HEK293 (cell line): ENCODE data around the gene TMEM187.

Experiments used
- CTCF ChIA-PET: fragments of 350-600 bp; formaldehyde crosslinking; extraction: SDS; loops from one replicate; lab custom pipeline; 2021; ENCODE audit warnings: antibody characterized with exemption; lab: Yijun Ruan, JAX
- POLR2A ChIA-PET: fragments of 300-600 bp; formaldehyde crosslinking; extraction: SDS; loops from one replicate; lab custom pipeline; 2020; ENCODE audit warnings: antibody characterized with exemption, inconsistent platforms; lab: Yijun Ruan, JAX
- H3K27ac ChIP-seq: fragments of 200-500 bp; sonication (Bioruptor generic); 2 replicates; pipeline ENCODE4 v1.5.1; 2014; ENCODE audit warnings: low read depth, low read length, control low read depth, inconsistent platforms; ENCODE audit errors: extremely low read depth
- H3K36me3 ChIP-seq, 2 experiments: fragments of 200-500 bp in 1 of 2; sonication (Bioruptor generic) in 1 of 2; 1 replicate in 1 of 2; 2 replicates in 1 of 2; pipeline ENCODE4 v1.5.1; 2014 to 2017; ENCODE audit warnings: inconsistent platforms in 2 of 2, low read length in 2 of 2; ENCODE audit not compliant: control insufficient read depth in 2 of 2, insufficient read depth in 1 of 2
- H3K4me1 ChIP-seq: fragments of 200-500 bp; sonication (Bioruptor generic); 2 replicates; pipeline ENCODE4 v1.5.1; 2014; ENCODE audit warnings: mild to moderate bottlenecking, low read length, inconsistent platforms; ENCODE audit not compliant: control insufficient read depth, insufficient read depth
- H3K4me3 ChIP-seq: 2 replicates; pipeline ENCODE4 v1.5.1; 2011; ENCODE audit warnings: low read depth, mild to moderate bottlenecking, control low read depth, low read length, moderate library complexity
- H3K9me3 ChIP-seq: fragments of 200-500 bp; sonication (Bioruptor generic); 2 replicates; pipeline ENCODE4 v1.5.1; 2014; ENCODE audit warnings: low read depth, low read length, inconsistent platforms; ENCODE audit not compliant: control insufficient read depth, insufficient read depth
- BCL6B ChIP-seq: fragments of 450-650 bp; formaldehyde crosslinking; IDR thresholded peaks from 2 replicates; pipeline ENCODE4 v1.5.1; 2017; ENCODE audit warnings: missing biosample characterization, missing genetic modification characterization
- CTCF ChIP-seq: fragments of 450-650 bp; formaldehyde crosslinking; IDR thresholded peaks from 2 replicates; pipeline ENCODE4 v1.5.1; 2016; ENCODE audit warnings: missing biosample characterization, missing genetic modification characterization
- GFI1B ChIP-seq: fragments of 450-650 bp; formaldehyde crosslinking; IDR thresholded peaks from 2 replicates; pipeline ENCODE4 v1.5.1; 2016; ENCODE audit warnings: missing biosample characterization, missing genetic modification characterization
- KLF1 ChIP-seq: fragments of 450-650 bp; formaldehyde crosslinking; IDR thresholded peaks from 2 replicates; pipeline ENCODE4 v1.5.1; 2016; ENCODE audit warnings: missing biosample characterization, missing genetic modification characterization
- KLF8 ChIP-seq: fragments of 450-650 bp; formaldehyde crosslinking; IDR thresholded peaks from 2 replicates; pipeline ENCODE4 v1.5.1; 2016; ENCODE audit warnings: missing biosample characterization, missing genetic modification characterization
- REPIN1 ChIP-seq: fragments of 450-650 bp; formaldehyde crosslinking; IDR thresholded peaks from 2 replicates; pipeline ENCODE4 v1.5.1; 2017; ENCODE audit warnings: missing biosample characterization, missing genetic modification characterization, low read depth
- SCRT1 ChIP-seq: fragments of 450-650 bp; formaldehyde crosslinking; IDR thresholded peaks from 2 replicates; pipeline ENCODE4 v1.5.1; 2016; ENCODE audit warnings: missing biosample characterization, missing genetic modification characterization, borderline replicate concordance
- YY2 ChIP-seq: fragments of 450-650 bp; formaldehyde crosslinking; IDR thresholded peaks from 2 replicates; pipeline ENCODE4 v1.5.1; 2016; ENCODE audit warnings: missing biosample characterization, missing genetic modification characterization
- ZBTB17 ChIP-seq: fragments of 450-650 bp; formaldehyde crosslinking; IDR thresholded peaks from 2 replicates; pipeline ENCODE4 v1.5.1; 2016; ENCODE audit warnings: missing biosample characterization, missing genetic modification characterization
- ZBTB8A ChIP-seq: fragments of 450-650 bp; formaldehyde crosslinking; IDR thresholded peaks from 2 replicates; pipeline ENCODE4 v1.5.1; 2016; ENCODE audit warnings: missing biosample characterization, missing genetic modification characterization
- ZFHX2 ChIP-seq: fragments of 450-650 bp; formaldehyde crosslinking; conservative IDR thresholded peaks from 2 replicates; pipeline ENCODE4 v1.5.1; 2016; ENCODE audit warnings: missing biosample characterization, missing genetic modification characterization
- ZFP37 ChIP-seq: fragments of 450-650 bp; formaldehyde crosslinking; IDR thresholded peaks from 2 replicates; pipeline ENCODE4 v1.5.1; 2016; ENCODE audit warnings: missing biosample characterization, missing genetic modification characterization
- ZNF148 ChIP-seq: fragments of 450-650 bp; formaldehyde crosslinking; IDR thresholded peaks from 2 replicates; pipeline ENCODE4 v1.5.0; 2017; ENCODE audit warnings: missing biosample characterization, missing genetic modification characterization, borderline replicate concordance
- ZNF24 ChIP-seq: fragments of 450-650 bp; formaldehyde crosslinking; IDR thresholded peaks from 2 replicates; pipeline ENCODE4 v1.5.1; 2016; ENCODE audit warnings: missing biosample characterization, missing genetic modification characterization
- ZNF426 ChIP-seq: fragments of 450-650 bp; formaldehyde crosslinking; IDR thresholded peaks from 2 replicates; pipeline ENCODE4 v1.5.1; 2017; ENCODE audit warnings: missing biosample characterization, missing genetic modification characterization, mild to moderate bottlenecking, inconsistent platforms, moderate library complexity
- ZNF521 ChIP-seq: fragments of 450-650 bp; formaldehyde crosslinking; IDR thresholded peaks from 2 replicates; pipeline ENCODE4 v1.5.1; 2017; ENCODE audit warnings: missing biosample characterization, mild to moderate bottlenecking, missing genetic modification characterization
- ZNF654 ChIP-seq: fragments of 450-650 bp; formaldehyde crosslinking; IDR thresholded peaks from 2 replicates; pipeline ENCODE4 v1.5.1; 2016; ENCODE audit warnings: low read depth, missing biosample characterization, missing genetic modification characterization
- ZNF677 ChIP-seq: fragments of 450-650 bp; IDR thresholded peaks from 2 replicates; pipeline ENCODE4 v1.5.0; 2018; ENCODE audit warnings: missing biosample characterization, mild to moderate bottlenecking, missing genetic modification characterization, moderate library complexity
- ZNF777 ChIP-seq: fragments of 450-650 bp; formaldehyde crosslinking; IDR thresholded peaks from 2 replicates; pipeline ENCODE4 v1.5.1; 2017; ENCODE audit warnings: missing biosample characterization, missing genetic modification characterization, borderline replicate concordance
- ZNF837 ChIP-seq: fragments of 450-650 bp; formaldehyde crosslinking; IDR thresholded peaks from 2 replicates; pipeline ENCODE4 v1.5.1; 2016; ENCODE audit warnings: missing biosample characterization, missing genetic modification characterization
- TF ChIP-seq, protein P1 (sequence below): fragments of 450-650 bp; formaldehyde crosslinking; IDR thresholded peaks from 2 replicates; pipeline ENCODE4 v1.5.1; 2016; ENCODE audit warnings: missing biosample characterization, missing genetic modification characterization
- TF ChIP-seq, protein P2 (sequence below): fragments of 450-650 bp; formaldehyde crosslinking; IDR thresholded peaks from 2 replicates; pipeline ENCODE4 v1.5.1; 2016; ENCODE audit warnings: missing biosample characterization, missing genetic modification characterization
- TF ChIP-seq, protein P3 (sequence below): fragments of 450-650 bp; formaldehyde crosslinking; IDR thresholded peaks from 2 replicates; pipeline ENCODE4 v1.5.1; 2016; ENCODE audit warnings: missing biosample characterization, missing genetic modification characterization

Gene TMEM187

DNA sequence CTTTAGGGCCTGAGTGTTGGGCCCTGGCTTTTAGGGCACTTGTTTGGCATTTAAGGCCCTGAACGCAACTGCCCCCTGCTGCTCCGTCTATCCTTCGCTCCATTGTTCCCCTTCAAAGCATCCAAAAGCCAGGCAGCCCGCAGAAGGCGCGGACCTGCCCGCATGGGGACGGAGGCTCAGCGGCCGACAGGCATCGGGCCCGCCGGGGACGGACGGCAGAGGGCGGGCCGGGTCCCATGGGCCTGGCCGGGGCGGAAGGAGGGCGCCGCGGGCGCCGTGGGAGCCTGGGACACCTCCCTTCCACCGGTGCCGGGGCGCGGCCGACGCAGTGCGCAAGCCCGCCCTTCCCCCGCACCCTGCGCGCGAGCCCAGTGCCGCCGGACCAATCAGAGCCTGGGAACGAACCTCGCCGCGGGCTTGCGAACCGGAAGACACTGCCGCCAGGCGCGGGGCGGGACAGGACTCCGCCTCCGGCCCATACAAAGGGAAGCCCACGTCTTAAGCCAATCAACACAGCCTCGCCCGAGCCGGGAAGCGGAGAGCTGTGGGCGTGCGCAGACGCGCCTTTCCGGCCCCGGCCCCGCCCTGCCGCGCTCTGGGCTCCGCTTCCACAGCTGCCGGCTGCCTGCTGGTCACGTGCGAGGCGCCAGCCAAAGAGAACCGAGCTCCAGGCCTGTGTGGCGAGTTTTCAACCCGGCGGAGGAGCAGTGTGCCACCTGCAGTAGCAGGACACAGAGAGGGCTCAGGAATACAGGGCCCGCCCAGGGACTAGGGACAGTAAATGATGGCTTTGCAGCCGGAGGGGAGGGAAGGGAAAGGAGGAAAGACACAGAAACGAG is 44.4 kb upstream of the TMEM187 start (continued):
- TF ChIP-seq, protein P1, sequence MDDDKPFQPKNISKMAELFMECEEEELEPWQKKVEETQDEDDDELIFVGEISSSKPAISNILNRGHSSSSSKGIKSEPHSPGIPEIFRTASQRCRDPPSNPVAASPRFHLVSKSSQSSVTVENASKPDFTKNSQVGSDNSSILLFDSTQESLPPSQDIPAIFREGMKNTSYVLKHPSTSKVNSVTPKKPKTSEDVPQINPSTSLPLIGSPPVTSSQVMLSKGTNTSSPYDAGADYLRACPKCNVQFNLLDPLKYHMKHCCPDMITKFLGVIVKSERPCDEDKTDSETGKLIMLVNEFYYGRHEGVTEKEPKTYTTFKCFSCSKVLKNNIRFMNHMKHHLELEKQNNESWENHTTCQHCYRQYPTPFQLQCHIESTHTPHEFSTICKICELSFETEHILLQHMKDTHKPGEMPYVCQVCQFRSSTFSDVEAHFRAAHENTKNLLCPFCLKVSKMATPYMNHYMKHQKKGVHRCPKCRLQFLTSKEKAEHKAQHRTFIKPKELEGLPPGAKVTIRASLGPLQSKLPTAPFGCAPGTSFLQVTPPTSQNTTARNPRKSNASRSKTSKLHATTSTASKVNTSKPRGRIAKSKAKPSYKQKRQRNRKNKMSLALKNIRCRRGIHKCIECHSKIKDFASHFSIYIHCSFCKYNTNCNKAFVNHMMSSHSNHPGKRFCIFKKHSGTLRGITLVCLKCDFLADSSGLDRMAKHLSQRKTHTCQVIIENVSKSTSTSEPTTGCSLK (tag by site-specific recombination): no peak
- TF ChIP-seq CTCF (tag by site-specific recombination) (peak; percentile 83), ZFHX2 (tag by site-specific recombination) (peak; percentile 96), ZNF148 (tag by site-specific recombination) (no peak), BCL6B (tag by site-specific recombination) (no peak), REPIN1 (tag by site-specific recombination) (no peak), KLF8 (peak; percentile 98), ZNF654 (tag by site-specific recombination) (no peak), ZBTB8A (peak; percentile 97), ZNF837 (tag by site-specific recombination) (no peak), ZNF777 (tag by site-specific recombination) (no peak), ZNF426 (tag by site-specific recombination) (no peak), GFI1B (tag by site-specific recombination) (no peak)

DNA sequence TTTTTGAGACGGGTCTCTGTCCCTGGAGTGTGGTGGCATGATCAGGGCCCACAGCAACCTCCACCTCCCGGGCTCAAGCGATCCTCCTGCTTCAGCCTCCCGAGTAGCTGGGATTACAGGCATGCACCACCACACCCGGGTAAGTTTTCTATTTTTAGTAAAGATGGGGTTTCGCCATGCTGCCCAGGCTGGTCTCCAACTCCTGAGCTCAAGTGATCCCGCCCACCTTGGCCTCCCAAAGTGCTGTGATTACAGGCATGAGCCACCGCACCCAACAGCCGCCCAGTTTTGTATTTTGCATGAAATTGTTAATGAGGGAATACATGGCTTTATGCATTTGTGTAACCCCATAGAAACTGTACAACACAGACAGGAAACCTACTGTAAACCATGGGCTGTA is 43.7 kb upstream of the TMEM187 start:
- H3K4me3 ChIP-seq: no peak overlapping the region; the same call in 1 of the 2 replicates
- peaks cover 23 to 47% of the 10 kb centered on the region in 2 experiments for H3K36me3 ChIP-seq
- ChIA-PET POLR2A (interaction anchor here (0.6 to 4.2 kb wide), 31 partner anchors 8 to 241 kb away, joined by 3 to 67 read pairs (median 5); partner anchors contain the start of genes HCFC1, IDH3G, L1CAM and RENBP), CTCF (interaction anchor here (0.6 to 14.7 kb wide), 5 partner anchors 11 to 219 kb away, joined by 3 to 267 read pairs (median 4); partner anchors contain the start of gene RENBP)
- H3K4me1 ChIP-seq: peaks cover 13% of the 10 kb centered on the region
- H3K27ac ChIP-seq: peak overlapping the region; percentile 62
- no peaks in the 10 kb centered on the region for H3K9me3 ChIP-seq
- TF ChIP-seq YY2 (tag by site-specific recombination) (no peak), ZFP37 (tag by site-specific recombination) (no peak), SCRT1 (tag by site-specific recombination) (no peak), ZNF24 (tag by site-specific recombination) (no peak), ZNF677 (tag by site-specific recombination) (no peak), KLF1 (peak; percentile 56), ZBTB17 (tag by site-specific recombination) (no peak), ZNF521 (tag by site-specific recombination) (no peak)
- TF ChIP-seq, protein P2, sequence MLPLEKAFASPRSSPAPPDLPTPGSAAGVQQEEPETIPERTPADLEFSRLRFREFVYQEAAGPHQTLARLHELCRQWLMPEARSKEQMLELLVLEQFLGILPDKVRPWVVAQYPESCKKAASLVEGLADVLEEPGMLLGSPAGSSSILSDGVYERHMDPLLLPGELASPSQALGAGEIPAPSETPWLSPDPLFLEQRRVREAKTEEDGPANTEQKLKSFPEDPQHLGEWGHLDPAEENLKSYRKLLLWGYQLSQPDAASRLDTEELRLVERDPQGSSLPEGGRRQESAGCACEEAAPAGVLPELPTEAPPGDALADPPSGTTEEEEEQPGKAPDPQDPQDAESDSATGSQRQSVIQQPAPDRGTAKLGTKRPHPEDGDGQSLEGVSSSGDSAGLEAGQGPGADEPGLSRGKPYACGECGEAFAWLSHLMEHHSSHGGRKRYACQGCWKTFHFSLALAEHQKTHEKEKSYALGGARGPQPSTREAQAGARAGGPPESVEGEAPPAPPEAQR (tag by site-specific recombination): no peak
- TF ChIP-seq, protein P3, sequence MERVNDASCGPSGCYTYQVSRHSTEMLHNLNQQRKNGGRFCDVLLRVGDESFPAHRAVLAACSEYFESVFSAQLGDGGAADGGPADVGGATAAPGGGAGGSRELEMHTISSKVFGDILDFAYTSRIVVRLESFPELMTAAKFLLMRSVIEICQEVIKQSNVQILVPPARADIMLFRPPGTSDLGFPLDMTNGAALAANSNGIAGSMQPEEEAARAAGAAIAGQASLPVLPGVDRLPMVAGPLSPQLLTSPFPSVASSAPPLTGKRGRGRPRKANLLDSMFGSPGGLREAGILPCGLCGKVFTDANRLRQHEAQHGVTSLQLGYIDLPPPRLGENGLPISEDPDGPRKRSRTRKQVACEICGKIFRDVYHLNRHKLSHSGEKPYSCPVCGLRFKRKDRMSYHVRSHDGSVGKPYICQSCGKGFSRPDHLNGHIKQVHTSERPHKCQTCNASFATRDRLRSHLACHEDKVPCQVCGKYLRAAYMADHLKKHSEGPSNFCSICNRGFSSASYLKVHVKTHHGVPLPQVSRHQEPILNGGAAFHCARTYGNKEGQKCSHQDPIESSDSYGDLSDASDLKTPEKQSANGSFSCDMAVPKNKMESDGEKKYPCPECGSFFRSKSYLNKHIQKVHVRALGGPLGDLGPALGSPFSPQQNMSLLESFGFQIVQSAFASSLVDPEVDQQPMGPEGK (tag by site-specific recombination): no peak
